SK-N-DZ (cell line): ENCODE data around the gene CCDC54.

Source experiments
- DNase-seq: peaks from one replicate; pipeline ENCODE4 v3.0.0-alpha.2; 2015; ENCODE audit warnings: low spot score

CCDC54 gene

GRCh38 chr3:107392549-107393165 lies 15.4 kb downstream of the CCDC54 start:
- DNase-seq: no peak

- DNase-seq: no peak
Observed at GRCh38 chr3:107394502-107394901, 17.3 kb downstream of the CCDC54 start.

- DNase-seq: no peak
Observed at GRCh38 chr3:107395066-107395465, 17.8 kb downstream of the CCDC54 start.

- DNase-seq: no peak
Observed at GRCh38 chr3:107401301-107401700, 24.1 kb downstream of the CCDC54 start.

GRCh38 chr3:107402214-107402613 lies 25.0 kb downstream of the CCDC54 start:
- no peak for DNase-seq

GRCh38 chr3:107404727-107405469 lies 27.7 kb downstream of the CCDC54 start:
- DNase-seq: no peak

GRCh38 chr3:107407355-107407754 lies 30.1 kb downstream of the CCDC54 start:
- DNase-seq: no peak

GRCh38 chr3:107408513-107408912 lies 31.3 kb downstream of the CCDC54 start:
- no peak for DNase-seq

- no peak for DNase-seq
Observed at GRCh38 chr3:107409365-107409764, 32.1 kb downstream of the CCDC54 start.

GRCh38 chr3:107410606-107411005 lies 33.4 kb downstream of the CCDC54 start:
- no peak for DNase-seq

- no peak for DNase-seq
Observed at GRCh38 chr3:107411056-107411455, 33.8 kb downstream of the CCDC54 start.

- DNase-seq: no peak
Observed at GRCh38 chr3:107411779-107412178, 34.5 kb downstream of the CCDC54 start.

GRCh38 chr3:107412376-107412775 lies 35.1 kb downstream of the CCDC54 start:
- DNase-seq: no peak

- no peak for DNase-seq
Observed at GRCh38 chr3:107413264-107413663, 36.0 kb downstream of the CCDC54 start.

GRCh38 chr3:107414325-107414964 lies 37.2 kb downstream of the CCDC54 start:
- no peak for DNase-seq

GRCh38 chr3:107416138-107416537 lies 38.9 kb downstream of the CCDC54 start:
- no peak for DNase-seq

- no peak for DNase-seq
Observed at GRCh38 chr3:107416886-107417285, 39.6 kb downstream of the CCDC54 start.

GRCh38 chr3:107421170-107421792 lies 44.0 kb downstream of the CCDC54 start:
- DNase-seq: peak; percentile 42

GRCh38 chr3:107421881-107422280 lies 44.6 kb downstream of the CCDC54 start:
- DNase-seq: no peak

GRCh38 chr3:107425033-107425432 lies 47.8 kb downstream of the CCDC54 start:
- no peak for DNase-seq

GRCh38 chr3:107426223-107426622 lies 49.0 kb downstream of the CCDC54 start:
- no peak for DNase-seq
